Raji (cell line): Measurements from ENCODE around the gene CTXN3.

Experiments used
- POLR2A ChIP-seq: IDR thresholded peaks from 2 replicates; pipeline ENCODE4 v1.6.1; 2011; ENCODE audit warnings: low read depth, low read length, control low read depth; ENCODE audit not compliant: insufficient read depth

CTXN3 gene

GRCh38 chr5:127673117-127673800 lies 24.4 kb downstream of the CTXN3 start:
- TF ChIP-seq POLR2A = no peak

- TF ChIP-seq POLR2A = no peak
Measured at GRCh38 chr5:127680595-127680994, 31.7 kb downstream of the CTXN3 start.

DNA sequence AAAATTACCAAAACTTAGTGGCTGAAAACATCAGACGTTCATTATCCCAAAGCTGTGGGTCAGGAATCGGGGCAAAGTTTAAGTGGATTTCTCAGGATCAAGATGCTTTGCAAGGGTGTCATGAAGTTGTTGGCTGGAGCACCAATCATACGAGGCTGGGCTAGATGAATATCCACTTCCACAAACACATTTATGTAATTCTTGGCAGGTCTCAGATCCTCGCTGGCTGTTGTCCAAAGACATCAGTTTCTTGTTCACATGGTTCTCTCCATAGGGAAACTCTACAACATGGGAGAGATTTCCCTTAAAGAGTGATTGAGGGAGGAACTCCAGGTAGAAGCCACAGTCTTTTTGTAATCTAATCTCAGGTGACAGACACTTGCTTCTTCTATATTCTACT lies 34.1 kb downstream of the CTXN3 start:
- no peak for TF ChIP-seq POLR2A

DNA sequence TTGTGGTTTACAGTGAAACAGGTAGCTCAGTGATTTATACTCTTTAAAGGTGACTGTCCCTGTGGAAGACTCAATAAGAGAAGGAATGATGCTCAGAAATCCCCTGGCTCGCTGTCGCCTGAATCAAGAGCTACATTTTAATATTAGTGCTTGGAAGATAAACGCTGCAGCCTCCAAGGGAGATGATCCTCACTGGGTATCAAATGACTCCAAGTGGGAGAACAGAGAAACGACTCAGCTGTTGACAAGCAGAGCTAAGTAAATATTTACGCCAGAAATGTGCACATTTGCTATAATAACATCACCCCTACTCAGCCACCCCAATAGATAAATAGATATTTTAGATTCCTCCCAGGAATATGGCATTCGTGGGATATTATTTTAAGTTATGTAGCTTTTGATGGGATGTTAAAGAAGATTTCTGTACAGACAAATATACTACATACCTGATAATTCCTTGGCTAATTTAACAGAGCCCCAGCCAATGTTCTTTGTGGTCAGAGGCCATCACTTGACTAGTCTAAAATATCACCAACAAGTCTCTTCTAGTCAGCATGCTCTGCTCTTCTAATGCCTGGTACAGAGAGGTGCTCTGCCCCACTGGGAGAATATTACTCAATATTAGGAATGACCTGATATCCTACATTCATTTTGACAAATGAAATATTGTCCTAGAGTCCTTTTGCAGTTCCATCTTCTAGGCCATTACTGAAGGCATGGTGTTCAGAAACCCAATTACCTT lies 36.0 kb downstream of the CTXN3 start:
- TF ChIP-seq POLR2A = no peak

- no peak for TF ChIP-seq POLR2A
Measured at GRCh38 chr5:127685662-127686061, 36.8 kb downstream of the CTXN3 start.

DNA sequence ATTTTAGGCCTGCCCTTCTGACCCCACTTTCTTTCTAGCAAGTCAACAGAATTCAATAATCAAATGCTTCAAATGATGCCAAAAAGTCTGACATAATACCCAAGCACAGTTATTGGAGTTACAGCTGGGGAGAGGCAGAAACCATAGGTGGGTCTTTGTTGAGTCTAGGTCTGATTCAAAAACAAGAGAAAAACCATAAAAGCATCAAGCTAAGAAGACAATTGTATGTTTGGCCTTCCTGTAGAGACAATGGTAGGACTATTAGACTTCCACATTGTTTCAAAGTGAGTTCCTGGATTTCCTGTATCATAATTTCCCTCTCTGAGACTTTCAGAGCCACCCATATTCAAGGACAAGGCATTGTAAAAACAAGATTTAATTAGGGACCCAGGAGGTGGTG lies 37.5 kb downstream of the CTXN3 start:
- TF ChIP-seq POLR2A = no peak

DNA sequence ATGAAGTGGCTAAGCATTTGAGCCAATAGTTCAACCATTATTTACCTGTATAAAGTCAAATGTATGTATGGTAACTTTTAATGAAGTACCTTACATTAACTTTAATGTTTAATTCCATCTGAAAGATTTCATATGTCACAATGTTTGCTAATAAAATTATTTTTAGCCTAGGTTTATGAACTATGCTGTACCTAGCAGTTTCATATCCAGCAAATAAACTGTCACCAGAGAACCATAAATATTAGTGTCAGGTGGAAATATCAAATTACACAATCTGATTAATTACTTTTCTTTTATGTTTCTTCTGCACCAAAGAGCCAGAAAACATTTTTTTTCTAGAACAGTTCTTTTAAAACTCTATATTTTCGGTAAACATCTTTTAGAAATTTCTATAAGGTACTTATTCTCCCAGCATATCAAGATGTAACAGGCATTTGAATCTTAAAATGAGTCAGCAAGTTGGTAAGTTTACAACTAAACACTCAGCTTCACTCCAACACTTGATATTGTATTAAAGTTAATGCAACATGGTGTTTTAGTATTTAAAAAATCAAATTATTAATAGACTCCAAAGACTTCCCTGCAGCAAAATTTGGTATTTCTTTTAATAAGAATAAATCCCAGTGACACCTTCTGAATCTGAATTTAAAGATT lies 45.8 kb downstream of the CTXN3 start:
- TF ChIP-seq POLR2A = no peak

DNA sequence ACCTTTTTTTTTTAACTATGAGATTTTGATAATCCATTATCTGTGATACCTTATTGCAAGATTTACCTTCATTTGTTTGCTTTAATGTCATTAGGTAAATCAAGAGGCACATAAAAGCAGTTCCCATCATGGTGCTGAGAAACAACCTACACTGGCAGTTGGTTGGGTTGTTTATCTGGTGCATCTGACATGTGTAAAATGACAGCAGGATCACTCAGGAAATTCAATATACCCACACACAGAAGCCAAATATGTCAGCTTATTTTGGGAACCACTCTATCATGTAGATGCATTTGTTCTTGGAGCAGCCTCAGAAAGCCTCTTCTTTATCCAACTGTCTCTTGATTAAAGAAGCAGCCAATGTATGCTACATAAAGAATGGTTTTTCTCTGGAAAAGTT lies 46.5 kb downstream of the CTXN3 start:
- TF ChIP-seq POLR2A = no peak

DNA sequence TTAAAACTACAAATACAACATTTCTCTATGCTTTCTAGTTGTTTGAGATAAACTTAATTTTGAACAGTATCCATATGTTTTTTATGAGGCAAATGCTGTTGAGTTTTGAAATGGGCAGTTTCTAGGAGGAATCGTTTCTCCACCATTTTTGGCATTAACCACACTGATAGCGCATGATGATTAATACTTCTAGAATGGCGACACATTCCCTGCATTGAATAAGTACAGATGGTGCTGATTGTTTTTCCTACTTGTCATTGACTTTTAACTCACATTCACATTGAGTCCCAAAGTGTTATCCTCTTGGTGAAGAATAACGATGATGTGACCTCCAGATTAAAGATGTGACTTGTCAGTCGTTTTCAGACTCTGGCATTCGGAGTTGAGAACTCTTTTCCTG lies 47.8 kb downstream of the CTXN3 start:
- TF ChIP-seq POLR2A = no peak

GRCh38 chr5:127697894-127698600 lies 49.2 kb downstream of the CTXN3 start:
- TF ChIP-seq POLR2A = no peak

DNA sequence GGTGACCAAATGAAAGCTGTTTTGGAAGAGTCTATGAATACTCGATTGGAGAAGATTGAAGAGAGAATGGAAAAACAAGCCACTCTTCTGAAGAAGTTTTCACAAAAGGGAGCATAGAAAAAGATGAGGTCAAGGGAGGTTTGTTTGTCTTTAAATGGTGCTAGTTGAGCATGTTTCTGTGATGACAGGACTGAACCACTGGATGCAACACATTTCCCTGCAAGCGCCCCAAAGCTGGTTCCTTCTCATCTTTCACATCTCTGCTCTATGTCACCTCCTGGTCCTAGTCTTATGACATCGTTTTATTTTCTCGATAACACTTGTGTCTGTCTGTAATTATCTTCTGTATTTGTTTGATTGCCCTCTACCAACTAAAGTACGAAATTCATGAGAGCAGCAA lies 50.5 kb downstream of the CTXN3 start:
- no peak for TF ChIP-seq POLR2A

DNA sequence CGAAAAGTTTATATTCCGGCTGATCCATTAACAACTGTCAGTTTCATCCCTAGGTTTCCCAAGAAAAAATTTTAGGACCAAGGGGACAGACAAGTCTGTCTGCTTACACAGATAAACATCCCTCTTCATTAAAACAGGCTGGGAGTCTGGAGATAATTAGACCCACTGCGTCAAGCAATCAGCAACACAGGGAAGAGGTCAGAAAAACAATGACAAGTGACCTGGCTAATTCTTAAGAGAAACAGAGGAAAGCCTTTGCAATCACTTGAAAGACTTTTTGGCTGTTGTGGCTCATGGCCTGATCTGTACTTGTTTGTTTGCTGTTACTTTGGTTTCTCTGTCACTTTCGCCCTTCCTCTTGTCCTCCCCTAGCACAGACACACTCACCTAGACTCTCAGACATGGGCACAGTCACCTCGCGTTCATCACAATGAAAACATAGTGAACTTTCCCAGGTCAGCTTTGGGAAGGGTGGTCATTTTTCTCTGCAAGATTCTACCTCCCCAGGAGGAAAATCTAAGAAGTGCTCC lies 51.4 kb downstream of the CTXN3 start:
- no peak for TF ChIP-seq POLR2A

DNA sequence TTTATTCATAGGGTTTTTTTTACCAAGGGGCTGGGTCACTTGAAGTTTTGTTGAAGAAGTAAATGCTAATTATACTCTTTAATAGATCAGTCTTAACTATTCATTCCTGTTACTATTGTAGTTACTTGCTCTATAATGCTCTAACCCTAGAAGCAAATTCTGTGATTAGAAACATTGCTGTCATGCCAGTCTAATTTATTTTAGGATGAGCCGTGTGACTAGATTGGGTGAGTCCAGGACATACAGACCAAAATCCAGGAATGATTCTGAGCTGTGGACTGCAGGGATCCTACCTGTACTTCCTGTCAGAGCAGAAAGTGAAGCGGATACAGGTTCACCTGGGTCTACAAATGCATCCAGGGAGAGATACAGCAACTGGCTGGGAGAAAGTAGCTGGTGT lies 53.6 kb downstream of the CTXN3 start:
- no peak for TF ChIP-seq POLR2A

DNA sequence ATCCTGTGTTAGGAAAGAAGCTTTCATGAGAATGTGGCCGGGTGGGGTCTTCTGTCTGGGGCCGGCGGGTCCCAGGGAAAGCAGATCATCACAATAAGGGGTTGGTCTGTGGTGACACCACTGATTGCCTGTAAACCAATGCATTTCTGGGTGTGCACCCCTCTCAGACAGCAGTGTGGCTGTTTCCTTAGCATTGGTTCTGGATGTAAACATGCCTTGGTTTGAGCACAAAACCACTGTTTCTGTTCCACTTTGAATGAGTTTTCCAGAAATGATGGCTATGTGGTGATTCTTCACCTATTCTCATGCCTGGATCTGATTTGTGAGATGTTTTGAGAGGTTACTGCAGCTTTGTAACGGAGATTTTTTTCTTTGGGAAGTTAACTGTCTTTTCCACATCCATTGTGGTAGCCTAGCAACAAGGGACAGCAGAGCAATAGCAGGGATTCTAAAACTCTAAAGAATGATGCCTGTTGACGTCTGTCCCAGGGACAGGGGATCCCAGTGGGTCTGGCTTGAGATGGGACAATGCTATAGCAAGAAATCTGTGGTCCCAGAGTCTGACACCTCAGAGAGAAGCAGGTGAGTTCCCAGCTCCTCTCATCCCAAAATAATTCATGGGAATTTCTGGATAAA lies 54.2 kb downstream of the CTXN3 start, which contains the start of gene CCDC192:
Gene CCDC192, plus strand, starts transcription at position 466 of the 636 bp plus-strand sequence. Its CDS starts 55 bp downstream, at position 521.
- TF ChIP-seq POLR2A = no peak

DNA sequence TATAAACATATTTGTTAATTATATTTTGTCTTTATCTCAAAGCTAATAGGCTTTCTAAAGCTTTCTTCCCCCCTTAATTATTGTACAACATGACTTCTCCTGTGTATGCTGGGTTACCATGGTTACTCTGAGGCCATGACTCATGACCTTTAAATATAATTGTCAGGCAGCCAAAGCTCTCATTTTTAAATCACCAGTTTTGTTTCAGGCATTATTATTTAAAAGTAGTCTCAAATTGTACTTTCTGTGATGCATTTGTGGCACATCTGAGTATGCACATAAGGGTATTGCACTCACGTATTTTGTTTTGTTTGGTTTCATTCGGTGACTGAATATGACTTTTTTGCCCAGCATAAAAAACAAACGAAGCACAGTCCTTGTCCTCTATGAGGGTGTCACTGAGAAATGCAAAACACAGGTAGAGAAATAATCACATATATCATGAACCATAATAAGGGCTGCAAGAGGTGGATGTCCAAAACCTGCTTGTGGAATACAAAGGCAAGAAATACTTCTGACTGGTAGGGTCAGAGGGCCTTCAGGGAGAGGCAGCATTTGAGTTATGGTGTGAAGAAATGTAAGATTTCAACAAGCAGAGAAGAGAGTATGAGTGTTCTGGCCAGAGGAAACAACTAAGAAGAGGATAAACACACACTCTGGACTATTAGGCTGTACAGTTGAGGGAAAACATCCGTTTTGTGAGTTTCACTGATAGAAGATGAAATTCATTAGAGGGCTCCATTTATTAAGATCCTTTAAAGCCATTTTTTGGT lies 56.4 kb downstream of the CTXN3 start:
- no peak for TF ChIP-seq POLR2A

DNA sequence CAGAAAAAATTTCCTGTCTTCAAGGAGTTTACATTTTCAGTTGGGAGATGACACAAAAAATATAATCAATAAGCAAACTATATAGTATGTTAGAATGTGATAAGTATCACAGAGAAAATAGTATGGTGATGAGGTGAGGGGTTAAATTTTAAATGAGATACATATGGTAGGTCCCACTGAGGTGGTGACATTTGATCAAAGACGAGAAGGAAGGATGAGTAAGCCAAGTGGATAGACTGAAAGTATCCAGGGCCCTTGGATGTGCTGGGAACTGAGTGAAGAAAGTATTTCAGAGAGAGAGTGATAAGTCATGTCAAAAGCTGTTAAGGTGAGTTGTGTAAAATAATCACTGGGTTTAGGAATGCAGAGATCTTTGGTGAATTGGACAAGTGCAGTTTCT lies 57.8 kb downstream of the CTXN3 start:
- no peak for TF ChIP-seq POLR2A
